ENCODE measurements around the gene OR2S2.
"Not testable (repeated sequence)": the region's sequence is repeated elsewhere in the genome, so short reads cannot be mapped to it uniquely, and the experiment has no call there.

The OR2S2 gene

GRCh38 chr9:35962126-35962906 lies 4.4 kb upstream of the OR2S2 start:
- DNase-seq, result no peak

GRCh38 chr9:35960039-35960655 lies 2.2 kb upstream of the OR2S2 start:
- DNase-seq, result no peak

- no peak for DNase-seq
These were observed 1.3 kb downstream of the OR2S2 start for GRCh38 chr9:35956651-35957050.

GRCh38 chr9:35954942-35955546 lies 2.9 kb downstream of the OR2S2 start:
- DNase-seq, result peak; percentile 9

GRCh38 chr9:35952526-35953191 lies 5.3 kb downstream of the OR2S2 start:
- no peak for DNase-seq

- no peak for DNase-seq
These were observed 6.2 kb downstream of the OR2S2 start for GRCh38 chr9:35951736-35952135.

- DNase-seq, result no peak
These were observed 9.0 kb downstream of the OR2S2 start for GRCh38 chr9:35948901-35949318.

- no peak for DNase-seq
These were observed 9.5 kb downstream of the OR2S2 start for GRCh38 chr9:35948451-35948850.

GRCh38 chr9:35945341-35946018 lies 12.5 kb downstream of the OR2S2 start:
- peak; percentile 66 for DNase-seq

GRCh38 chr9:35944841-35945240 lies 13.1 kb downstream of the OR2S2 start:
- no peak for DNase-seq

GRCh38 chr9:35944173-35944572 lies 13.8 kb downstream of the OR2S2 start:
- DNase-seq, result no peak

GRCh38 chr9:35942286-35942685 lies 15.7 kb downstream of the OR2S2 start:
- DNase-seq, result no peak

GRCh38 chr9:35940458-35941407 lies 17.2 kb downstream of the OR2S2 start:
- peak; percentile 14 for DNase-seq

GRCh38 chr9:35939679-35940250 lies 18.2 kb downstream of the OR2S2 start:
- no peak for DNase-seq

- no peak for DNase-seq
These were observed 19.2 kb downstream of the OR2S2 start for GRCh38 chr9:35938474-35939356.

- no peak for DNase-seq
These were observed 20.7 kb downstream of the OR2S2 start for GRCh38 chr9:35937227-35937626.

GRCh38 chr9:35935755-35936509 lies 22.0 kb downstream of the OR2S2 start:
- DNase-seq, result no peak

GRCh38 chr9:35935261-35935660 lies 22.7 kb downstream of the OR2S2 start:
- DNase-seq, result no peak

- DNase-seq, result not testable (repeated sequence)
These were observed 23.9 kb downstream of the OR2S2 start for GRCh38 chr9:35934069-35934468.
